NCI-H128 (cell line): ENCODE measurements around the gene SLC39A2.
"Not testable (repeated sequence)": the region's sequence is repeated elsewhere in the genome, so short reads cannot be mapped to it uniquely, and the experiment has no call there.

ENCODE experiments used
- DNase-seq: peaks from one replicate; lab custom pipeline; 2025; ENCODE audit not compliant: unreplicated experiment; lab: John Stamatoyannopoulos, UW

Gene SLC39A2

GRCh38 chr14:21024585-21025370 is 25.7 kb downstream of the SLC39A2 start, which contains the start of gene NDRG2:
Gene NDRG2 (minus strand): TSS chr14:21025061. CDS start chr14:21023315, 1,746 bp downstream.
- no peak for DNase-seq

GRCh38 chr14:21025371-21026273 is 26.5 kb downstream of the SLC39A2 start:
- DNase-seq, result no peak

- no peak for DNase-seq
Observed at GRCh38 chr14:21026274-21026987, 27.3 kb downstream of the SLC39A2 start.

DNA sequence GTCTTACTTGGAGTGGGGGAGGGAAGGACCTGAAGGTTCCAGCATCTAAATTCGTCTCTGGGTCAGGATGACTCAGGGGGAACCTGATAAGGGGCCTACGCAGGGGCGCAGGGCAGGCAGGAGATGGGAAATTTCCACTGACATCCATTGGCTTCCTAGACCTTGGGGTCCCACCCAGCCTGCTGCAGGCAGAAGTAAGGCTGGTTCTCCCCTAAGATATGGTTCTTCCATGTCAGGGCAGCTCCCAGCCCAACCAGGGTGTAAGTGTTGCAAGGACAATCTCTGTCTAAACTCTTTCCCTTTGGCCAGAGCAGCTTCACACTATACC is 27.9 kb downstream of the SLC39A2 start:
- DNase-seq, result no peak

DNA sequence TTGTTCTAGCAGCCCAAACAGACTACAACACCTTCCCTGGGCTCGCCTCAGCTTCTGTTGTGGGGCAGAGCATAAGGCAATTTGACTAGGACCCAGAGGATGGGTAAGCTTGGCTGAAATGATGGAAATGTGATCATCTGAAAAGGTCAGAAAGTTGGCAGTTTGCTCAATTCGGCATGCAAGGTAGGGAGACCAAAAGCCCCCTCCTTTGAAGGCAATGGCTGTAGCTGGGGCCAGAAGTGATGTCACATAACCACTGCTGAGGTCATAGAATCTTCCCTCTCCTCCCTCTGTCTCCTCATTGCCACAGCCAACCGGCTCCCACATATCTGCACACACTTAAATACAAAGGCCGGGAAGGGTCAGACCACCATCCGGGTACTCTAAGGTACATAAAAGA is 30.8 kb downstream of the SLC39A2 start, which contains the start of gene TPPP2:
TSS of gene TPPP2 (plus strand) at position 301 of the 400 bp plus-strand sequence. CDS start 365 bp downstream, outside the sequence.
- no peak for DNase-seq

DNA sequence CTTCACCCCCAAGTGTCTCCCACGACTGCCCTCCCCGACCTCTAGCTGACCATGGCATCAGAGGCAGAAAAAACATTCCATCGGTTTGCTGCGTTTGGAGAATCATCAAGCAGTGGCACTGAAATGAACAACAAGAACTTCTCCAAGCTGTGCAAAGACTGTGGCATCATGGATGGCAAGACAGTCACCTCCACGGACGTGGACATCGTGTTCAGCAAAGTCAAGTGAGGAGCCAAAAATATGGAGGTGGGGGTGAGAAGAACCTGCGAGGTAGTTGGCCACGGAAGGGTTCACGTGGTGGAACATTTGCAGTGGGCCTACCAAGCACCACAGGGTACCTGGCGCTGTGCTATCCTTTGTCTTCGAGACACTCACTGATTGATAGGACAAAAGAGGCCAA is 31.4 kb downstream of the SLC39A2 start:
- DNase-seq, result no peak

GRCh38 chr14:21032326-21033132 is 33.4 kb downstream of the SLC39A2 start:
- no peak for DNase-seq

GRCh38 chr14:21033133-21033698 is 34.1 kb downstream of the SLC39A2 start:
- DNase-seq, result no peak

DNA sequence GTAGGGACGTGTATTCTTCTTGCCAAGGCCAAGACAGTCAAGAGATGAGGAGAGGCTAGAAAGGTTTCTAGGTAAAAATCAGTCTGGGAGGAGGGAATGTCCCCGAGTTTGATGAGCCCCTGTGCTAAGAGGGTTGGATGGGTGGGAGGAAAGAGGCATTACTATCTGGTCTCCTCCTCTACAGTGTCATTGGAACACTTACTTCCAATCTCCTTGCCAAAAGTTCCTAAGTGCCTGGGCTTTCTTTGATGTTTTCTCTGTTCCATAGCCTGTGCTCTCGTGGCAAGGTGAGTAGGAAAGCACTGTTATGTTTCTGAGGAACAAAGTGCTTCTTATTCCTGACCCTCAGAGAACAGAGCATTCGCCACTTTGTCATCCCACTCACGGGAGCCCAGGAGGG is 35.6 kb downstream of the SLC39A2 start, which contains the start of gene RNASE13:
TSS of gene RNASE13 (minus strand) at position 101 of the 400 bp plus-strand sequence. CDS start 519 bp downstream, outside the sequence.
- no peak for DNase-seq

- no peak for DNase-seq
Observed at GRCh38 chr14:21036751-21037150, 37.7 kb downstream of the SLC39A2 start.

GRCh38 chr14:21037156-21037555 is 38.1 kb downstream of the SLC39A2 start:
- no peak for DNase-seq

DNA sequence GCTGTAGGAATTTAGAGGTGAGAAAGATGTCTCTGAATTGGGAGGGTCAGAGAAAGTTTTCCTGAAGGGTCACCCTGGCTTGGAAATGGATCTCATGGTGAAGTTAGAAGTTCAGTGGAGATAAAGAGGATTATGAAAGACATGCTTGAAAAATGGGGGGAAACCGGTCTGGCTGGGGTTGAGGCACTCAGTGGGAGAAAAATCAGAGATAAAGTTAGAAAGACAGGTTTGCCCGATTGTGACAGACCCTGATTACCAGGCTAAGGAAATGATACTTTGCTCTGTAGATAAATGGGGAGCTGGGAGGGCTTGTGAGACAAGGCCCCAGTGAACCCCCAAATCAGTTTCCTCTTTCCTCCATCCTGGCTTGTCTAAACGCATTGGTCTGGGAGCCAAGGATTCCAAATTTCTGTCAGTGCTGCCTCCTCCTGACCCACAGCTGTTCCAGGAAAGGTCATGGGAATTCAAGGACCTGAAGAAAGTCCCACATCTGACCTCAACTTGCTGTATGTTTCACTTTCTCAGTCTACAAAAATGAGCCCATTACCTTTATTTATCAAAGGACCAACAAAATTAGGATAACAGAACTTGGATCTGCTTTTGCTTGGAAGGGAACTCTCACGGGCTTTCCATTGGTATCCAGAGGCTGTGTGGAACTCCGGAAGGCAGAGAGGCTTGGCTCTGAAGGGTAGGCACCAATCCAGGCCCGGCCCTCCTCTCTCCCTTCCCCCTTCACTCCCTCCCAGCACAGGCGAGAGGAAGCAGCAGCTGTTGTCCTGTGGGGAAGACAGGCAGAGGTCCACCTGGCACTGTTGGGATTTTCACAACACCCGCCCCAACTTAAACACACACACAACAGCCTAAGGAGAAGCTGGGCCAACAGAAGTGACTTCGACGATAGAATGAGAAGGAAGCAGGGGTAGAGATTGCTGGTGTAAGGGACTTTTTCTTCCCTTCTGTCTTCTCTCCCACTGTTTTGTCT is 39.6 kb downstream of the SLC39A2 start:
- no peak for DNase-seq

DNA sequence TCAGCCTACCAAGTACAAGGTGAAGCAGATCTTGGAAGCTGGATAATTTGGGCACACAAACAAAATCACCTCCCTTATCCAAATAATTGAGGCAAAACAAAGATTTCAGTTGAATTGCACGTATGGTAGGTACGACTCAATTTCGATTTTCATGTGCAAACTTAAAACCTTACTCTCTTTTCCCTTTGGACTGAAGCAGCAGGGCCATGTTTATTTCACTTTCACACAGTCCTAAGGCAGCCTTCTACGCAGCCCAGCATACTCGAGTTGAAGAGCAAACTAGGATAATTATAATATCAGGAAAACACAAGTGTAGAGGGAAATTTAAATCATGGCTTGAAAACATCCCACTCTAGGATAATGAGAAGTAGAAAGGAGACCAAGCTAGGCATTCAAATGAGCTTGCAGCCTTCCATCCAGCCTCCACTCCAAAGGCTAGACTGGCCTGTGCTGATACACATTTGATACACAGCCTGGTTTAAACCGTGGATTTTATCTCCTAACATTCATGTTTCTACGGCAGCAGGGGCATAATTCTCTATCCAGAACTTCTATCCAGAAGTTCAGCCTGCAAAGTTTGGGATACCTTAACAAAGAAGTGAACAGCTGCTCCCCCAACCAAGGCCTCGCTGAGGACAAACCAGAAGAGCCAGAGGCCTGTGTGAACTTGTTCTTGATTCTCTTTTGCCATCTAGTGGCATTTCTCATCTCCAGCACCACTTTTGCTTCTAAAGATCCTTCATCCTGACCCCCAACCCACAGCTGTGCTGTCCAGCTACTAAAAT is 40.7 kb downstream of the SLC39A2 start:
- no peak for DNase-seq

DNA sequence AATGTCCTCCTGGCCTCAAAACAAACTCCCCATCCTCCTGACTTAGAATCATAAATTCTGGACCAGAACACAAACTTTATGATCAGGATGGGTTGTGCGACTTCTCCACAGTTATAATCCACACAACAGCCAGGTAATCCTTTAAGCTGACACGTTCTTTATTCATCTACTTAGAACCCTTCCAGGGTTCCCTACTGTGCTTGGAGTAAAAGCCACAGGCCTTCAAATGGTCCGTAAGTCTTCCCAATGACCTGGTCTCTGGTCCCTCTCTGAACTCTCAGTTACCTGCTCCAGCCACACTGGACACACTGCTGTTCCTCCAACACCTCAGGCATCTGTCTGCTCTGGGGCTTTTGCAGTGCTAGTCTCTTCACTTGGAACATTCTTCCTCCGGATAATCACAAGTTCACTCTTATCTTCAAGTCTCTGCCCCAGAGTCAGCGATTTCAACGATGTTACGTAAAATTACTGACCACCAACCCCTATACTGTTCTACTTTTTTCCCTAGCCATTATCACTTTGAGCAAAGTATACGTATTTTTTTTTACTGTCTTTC is 41.4 kb downstream of the SLC39A2 start:
- no peak for DNase-seq

DNA sequence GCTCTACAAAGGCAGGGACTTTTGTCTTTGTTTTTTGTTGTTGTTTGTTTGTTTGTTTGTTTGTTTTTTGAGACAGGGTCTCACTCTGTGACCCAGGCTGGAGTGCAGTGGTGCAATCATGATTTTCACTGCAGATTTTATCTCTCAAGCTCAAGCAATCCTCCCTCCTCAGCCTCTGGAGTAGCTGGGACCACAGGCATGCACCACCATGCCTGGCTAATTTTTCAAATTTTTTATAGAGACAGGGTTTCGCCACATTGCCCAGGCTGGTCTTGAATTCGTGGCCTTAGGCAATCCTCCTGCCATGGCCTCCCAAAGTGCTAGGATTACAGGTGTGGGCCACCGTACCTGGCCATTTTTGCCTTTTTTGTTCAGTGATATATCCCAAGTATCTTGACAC is 41.8 kb downstream of the SLC39A2 start:
- DNase-seq, result not testable (repeated sequence)

DNA sequence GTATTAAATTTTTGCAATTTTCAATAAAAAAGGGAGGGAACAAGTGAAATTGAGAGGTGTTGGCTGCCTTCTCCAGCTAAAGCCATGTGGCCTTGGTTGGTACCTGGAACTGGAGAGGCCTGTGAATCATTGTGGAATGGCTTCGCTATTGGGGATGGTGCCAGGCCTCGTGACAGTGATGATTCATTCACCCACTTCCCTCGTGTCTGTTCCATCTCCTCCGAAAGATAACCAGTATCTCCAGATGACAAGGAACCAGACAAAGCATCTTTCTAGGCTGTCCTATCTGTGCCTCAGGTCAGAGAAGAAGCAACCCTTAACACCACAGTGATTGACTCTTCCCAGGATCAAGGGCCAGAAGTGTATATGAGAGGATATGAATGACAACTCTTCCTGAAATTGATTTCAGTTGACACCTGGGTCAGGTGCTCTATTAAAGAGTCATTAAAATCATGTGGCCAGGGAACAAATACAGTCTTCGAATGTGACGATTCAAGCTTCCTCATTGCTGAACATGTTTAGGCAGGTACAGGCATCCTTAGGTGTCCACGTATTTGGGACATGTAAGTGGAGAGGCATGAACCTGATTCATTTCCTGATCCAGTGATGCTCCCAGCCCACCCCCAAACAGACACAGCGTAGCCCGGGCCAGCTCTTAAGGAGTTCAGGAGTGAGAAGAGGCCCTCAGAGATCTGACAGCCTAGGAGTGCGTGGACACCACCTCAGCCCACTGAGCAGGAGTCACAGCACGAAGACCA is 42.8 kb downstream of the SLC39A2 start, which contains the start of gene RNASE7:
TSS of gene RNASE7 (plus strand) at position 687 of the 758 bp plus-strand sequence. CDS start 631 bp downstream, outside the sequence.
- DNase-seq, result no peak

DNA sequence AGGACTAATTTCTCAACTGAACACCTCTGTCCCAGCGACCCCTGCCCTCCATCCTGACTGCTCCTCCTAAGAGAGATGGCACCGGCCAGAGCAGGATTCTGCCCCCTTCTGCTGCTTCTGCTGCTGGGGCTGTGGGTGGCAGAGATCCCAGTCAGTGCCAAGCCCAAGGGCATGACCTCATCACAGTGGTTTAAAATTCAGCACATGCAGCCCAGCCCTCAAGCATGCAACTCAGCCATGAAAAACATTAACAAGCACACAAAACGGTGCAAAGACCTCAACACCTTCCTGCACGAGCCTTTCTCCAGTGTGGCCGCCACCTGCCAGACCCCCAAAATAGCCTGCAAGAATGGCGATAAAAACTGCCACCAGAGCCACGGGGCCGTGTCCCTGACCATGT is 43.8 kb downstream of the SLC39A2 start:
- DNase-seq, result no peak
